Left forelimb (tissue), 1 donor: ENCODE results near the gene TEP1.
A peak's percentile ranks its signal among the peaks of the same experiment; 100 is the strongest.
"Not testable (repeated sequence)": the region's sequence is repeated elsewhere in the genome, so short reads cannot be mapped to it uniquely, and the experiment has no call there.

Source experiments
- DNase-seq: peaks from one replicate; pipeline ENCODE4 v3.0.0-alpha.2; 2018; ENCODE audit warnings: low spot score

The TEP1 gene

DNA sequence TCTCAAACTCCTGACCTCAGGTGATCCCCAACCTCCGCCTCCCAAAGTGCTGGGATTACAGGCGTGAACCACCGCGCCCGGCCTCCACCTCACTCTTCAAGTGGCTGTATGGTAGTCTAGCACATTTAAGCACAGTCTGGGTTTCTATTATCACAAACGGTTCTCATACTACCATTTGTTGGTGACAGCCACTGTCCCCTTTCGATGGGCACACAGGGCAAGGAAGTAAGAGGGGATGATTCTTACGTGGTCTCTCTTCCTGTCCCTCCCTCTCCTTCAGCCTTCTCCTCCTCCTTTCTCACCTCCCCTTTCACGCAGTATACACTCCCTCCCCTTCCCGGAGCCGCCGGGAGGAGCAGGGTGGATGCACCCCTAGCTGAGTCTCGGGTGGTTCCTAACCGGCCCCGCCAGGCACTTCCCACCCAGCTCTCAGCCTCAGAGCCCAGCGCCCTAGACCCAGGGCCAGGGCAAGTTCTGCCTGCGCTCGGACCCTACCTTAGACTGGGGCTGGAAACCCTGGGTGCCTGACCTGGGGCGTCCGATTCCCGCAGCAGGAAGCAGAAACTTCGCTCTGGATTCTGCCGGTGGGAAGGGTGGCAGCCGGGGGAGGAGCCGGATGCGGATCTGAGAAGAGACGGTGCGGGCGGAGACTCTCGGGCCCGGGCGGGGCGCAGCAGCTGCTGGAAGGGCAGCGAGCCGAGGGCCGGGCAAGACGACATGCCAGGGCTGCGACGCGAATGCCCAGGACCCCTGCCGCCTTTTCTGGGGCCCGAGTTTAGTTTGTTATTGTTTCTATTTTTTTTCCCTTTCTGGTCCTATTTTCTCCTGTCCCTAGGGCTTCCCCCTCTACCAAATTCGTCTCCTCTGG, at the start of gene TEP1:
TSS of gene TEP1 (minus strand) at position 626 of the 868 bp plus-strand sequence. CDS start 5,062 bp downstream, outside the sequence.
- DNase-seq = peak; percentile 90

- DNase-seq = peak; percentile 97
These were observed 48.2 kb upstream of the TEP1 start, which contains the start of gene PIP4P1 for GRCh38 chr14:20461225-20462141. Gene PIP4P1, minus strand, starts transcription at chr14:20461434. Its CDS starts 109 bp downstream, at chr14:20461325.

DNA sequence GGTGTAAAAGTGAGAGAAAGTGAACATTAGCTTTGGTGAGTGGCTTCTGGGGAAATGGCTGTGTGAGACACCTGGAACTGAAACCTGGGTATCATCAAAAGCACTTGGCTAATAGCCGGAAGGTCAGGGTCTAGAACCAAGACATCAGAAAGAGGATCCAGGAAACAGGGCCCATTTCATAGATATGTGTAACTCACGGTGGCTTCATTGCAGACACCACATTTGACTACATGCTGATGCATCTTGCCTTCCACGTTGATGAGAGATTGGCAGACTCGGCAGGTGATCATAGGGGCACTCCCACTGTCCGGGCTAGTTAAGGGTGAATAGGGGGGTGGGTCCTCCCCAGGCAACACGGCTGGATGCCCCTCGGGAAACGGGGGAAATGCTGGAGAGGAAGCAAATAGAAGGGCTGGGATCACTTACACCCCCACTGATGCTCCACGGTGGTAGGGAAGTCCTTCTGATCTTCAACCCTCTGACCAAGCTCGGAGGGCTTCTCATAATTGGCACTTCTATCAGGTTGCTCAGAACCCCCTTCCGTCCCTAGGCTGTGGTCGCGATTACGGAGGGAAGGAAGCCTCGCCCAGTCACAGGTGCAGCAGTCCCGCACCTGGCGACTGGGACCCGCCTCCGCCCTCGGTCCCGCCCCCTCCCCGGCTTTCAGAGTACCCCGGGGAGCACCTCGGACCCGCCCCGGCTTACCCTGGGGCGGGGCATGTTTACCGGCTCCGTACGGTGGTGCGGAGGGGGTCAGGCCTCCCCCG, 47.3 kb upstream of the TEP1 start:
- DNase-seq = no peak

- no peak for DNase-seq
These were observed 44.9 kb upstream of the TEP1 start for GRCh38 chr14:20458031-20458789.

GRCh38 chr14:20456971-20457370, 43.7 kb upstream of the TEP1 start:
- DNase-seq = no peak

- no peak for DNase-seq
These were observed 42.3 kb upstream of the TEP1 start for GRCh38 chr14:20455355-20456300.

DNA sequence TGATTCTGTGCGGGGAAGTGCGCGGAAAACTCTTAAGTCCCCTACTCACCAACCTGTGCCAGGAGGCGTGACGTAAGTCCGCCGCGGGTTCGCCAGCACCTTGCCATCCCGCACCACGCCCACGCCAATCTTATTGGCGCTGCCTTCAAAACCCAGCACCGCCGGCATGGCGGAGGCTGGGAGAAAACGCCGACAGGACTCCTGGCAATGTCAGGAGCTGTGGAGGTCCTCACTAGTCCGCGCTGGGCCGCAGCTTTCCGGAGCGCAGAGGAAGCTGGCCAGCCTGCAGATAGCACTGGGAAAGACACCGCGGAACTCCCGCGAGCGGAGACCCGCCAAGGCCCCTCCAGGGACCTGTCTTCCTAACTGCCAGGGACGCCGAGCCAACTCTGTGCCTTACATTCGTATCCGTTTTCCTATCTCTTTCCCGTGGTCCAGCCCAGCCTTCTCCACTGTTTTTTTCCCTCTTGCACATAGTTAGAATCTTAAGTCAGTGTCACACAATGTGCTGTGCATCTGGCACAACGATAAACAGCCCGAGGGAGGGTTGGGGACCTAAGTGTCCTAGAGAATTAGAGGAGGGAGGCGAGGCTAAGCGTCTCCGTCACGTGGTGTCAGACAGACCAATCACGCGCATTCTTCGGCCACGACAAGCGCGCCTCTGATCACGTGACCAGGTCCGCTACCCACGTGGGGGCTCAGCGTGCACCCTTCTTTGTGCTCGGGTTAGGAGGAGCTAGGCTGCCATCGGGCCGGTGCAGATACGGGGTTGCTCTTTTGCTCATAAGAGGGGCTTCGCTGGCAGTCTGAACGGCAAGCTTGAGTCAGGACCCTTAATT, 41.4 kb upstream of the TEP1 start, which contains the start of the genes APEX1 and OSGEP:
TSS of gene APEX1 (plus strand) at position 711 of the 839 bp plus-strand sequence. CDS start 420 bp downstream, outside the sequence.
TSS of gene OSGEP (minus strand) at position 297 of the 839 bp plus-strand sequence. CDS start at position 168, 129 bp downstream.
- peak; percentile 97 for DNase-seq

- not testable (repeated sequence) for DNase-seq
These were observed 39.5 kb upstream of the TEP1 start for GRCh38 chr14:20452831-20453230.

DNA sequence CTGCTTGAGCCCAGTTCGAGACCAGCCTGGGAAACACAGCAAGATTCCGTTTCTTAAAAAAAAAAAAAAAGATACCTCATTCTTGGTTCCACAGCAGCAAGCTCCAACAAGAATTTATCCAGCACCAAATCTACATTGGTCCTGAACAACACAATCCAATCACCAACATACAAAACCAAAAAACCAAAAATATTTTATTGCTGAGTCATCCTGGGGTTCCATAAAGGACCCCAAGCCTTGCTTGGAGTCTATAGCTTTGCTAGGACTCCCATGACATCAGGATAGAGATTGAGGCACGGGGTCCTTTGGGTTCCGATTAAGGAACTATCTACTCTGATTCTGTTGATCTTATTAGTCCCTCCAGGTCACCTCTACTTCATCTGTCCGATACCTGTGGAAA, 33.6 kb upstream of the TEP1 start:
- no peak for DNase-seq

- DNase-seq = not testable (repeated sequence)
These were observed 30.3 kb upstream of the TEP1 start for GRCh38 chr14:20443650-20444049.

GRCh38 chr14:20441461-20441860, 28.2 kb upstream of the TEP1 start:
- no peak for DNase-seq

DNA sequence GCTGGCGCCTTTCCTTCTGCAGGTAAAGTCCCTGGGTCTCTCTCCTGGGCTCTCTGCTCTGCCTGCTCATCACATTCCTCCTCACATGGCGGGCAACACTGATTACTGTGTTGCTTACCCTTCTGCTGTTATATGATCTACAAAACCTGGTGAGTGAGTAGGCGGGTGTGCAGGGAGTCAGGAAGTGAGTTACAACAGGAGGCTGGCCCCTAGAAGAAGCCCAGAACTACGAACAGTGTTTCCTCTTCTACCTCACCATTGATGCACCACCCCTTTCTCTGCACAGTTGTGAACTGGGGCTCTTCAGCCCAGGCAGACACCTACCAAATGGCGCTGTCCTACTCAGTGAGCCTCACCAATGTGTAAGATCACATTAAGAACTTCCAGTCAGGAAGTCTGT, 27.6 kb upstream of the TEP1 start:
- no peak for DNase-seq

DNA sequence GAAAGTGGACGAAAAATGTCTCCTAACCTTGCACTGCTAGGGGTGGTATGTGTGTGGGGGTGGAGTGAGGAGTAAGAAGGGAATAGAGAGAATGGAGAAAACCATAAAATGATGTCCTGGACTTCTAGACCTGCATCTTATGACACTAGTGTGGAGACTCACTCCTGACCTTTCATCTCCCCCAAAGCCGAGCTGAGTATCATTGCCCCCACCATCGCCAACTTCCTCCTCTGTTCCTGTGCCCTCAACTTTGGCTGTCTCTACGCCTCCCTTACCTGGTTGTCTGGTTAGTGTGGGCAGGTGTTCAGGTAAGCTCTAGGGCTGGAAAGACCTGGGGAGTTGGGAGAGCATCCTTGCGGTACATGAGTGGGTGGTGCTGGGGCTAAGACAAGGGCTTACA, 27.2 kb upstream of the TEP1 start:
- DNase-seq = no peak

GRCh38 chr14:20438664-20439063, 25.4 kb upstream of the TEP1 start:
- DNase-seq = no peak

DNA sequence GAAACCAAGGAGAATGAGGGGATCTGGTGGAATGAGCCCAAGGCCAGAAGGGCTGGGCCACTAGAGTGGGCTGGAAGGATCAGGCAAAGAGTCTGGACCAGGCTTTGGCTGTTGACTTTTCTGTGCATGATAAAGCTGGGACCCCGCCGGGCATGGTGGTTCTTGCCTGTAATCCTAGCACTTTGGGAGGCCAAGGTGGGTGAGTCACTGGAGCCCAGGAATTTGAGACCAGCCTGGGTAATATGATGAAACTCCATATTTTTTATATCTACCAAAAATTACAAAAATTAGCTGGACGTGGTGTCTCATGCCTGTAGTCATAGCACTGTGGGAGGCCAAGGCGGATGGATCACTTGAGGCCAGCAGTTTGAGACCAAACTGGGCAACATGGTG, 23.1 kb upstream of the TEP1 start:
- DNase-seq = no peak

GRCh38 chr14:20435582-20436362, 22.5 kb upstream of the TEP1 start, which contains the start of gene KLHL33:
Gene KLHL33, minus strand, starts transcription at chr14:20436166. Its CDS starts 355 bp downstream, at chr14:20435811.
- DNase-seq = no peak

- no peak for DNase-seq
These were observed 21.6 kb upstream of the TEP1 start for GRCh38 chr14:20434701-20435581.
